Osteocyte (in vitro differentiated cells): ENCODE results near the gene ZNF654. TPM values are rescaled to one million over a fixed set of nuclear protein-coding genes. Genes with fewer than 3 reads are reported as not detected.

ENCODE experiments used
- DNase-seq: peaks from one replicate; pipeline ENCODE4 v3.0.0; 2021; ENCODE audit warnings: mixed read lengths; ENCODE audit not compliant: unreplicated experiment; ENCODE audit errors: extremely low spot score
- H3K27ac Mint-ChIP-seq: one replicate; pipeline ENCODE4 v1.8.0; 2021; ENCODE audit warnings: mild to moderate bottlenecking, mixed read lengths; ENCODE audit not compliant: unreplicated experiment
- H3K27me3 Mint-ChIP-seq: one replicate; pipeline ENCODE4 v1.8.0; 2021; ENCODE audit warnings: mixed read lengths; ENCODE audit not compliant: unreplicated experiment
- H3K36me3 Mint-ChIP-seq: one replicate; pipeline ENCODE4 v1.8.0; 2021; ENCODE audit warnings: mixed read lengths; ENCODE audit not compliant: unreplicated experiment
- H3K4me1 Mint-ChIP-seq: one replicate; pipeline ENCODE4 v1.8.0; 2021; ENCODE audit warnings: mixed read lengths; ENCODE audit not compliant: unreplicated experiment
- H3K4me3 Mint-ChIP-seq: one replicate; pipeline ENCODE4 v1.8.0; 2021; ENCODE audit warnings: mild to moderate bottlenecking, moderate library complexity, mixed read lengths; ENCODE audit not compliant: unreplicated experiment
- H3K9me3 Mint-ChIP-seq: one replicate; pipeline ENCODE4 v1.8.0; 2021; ENCODE audit warnings: mixed read lengths; ENCODE audit not compliant: unreplicated experiment
- CTCF ChIP-seq: fragments of 200-600 bp; sonication (generic); IDR thresholded peaks from 2 replicates; pipeline ENCODE4 v1.5.0; 2021; ENCODE audit warnings: antibody characterized with exemption, mild to moderate bottlenecking, moderate library complexity
- total RNA-seq: library from RNA; stranded (reverse); gene quantifications from 2 replicates; pipeline ENCODE4 v1.2.1, GENCODE V29; 2021

The ZNF654 gene
- total RNA-seq, 1 donor from 2014 or later, result 10.7 TPM

- H3K27ac Mint-ChIP-seq, result no peak overlapping the region
- no peaks in the 10 kb centered on the region for H3K9me3 Mint-ChIP-seq
- DNase-seq, result no peak
- TF ChIP-seq CTCF, result no peak
- H3K27me3 Mint-ChIP-seq, result peaks cover 4% of the 10 kb centered on the region
- H3K4me3 Mint-ChIP-seq, result no peak overlapping the region
- no peaks in the 10 kb centered on the region for H3K36me3 Mint-ChIP-seq
- no peaks in the 10 kb centered on the region for H3K4me1 Mint-ChIP-seq
Measured at GRCh38 chr3:88040529-88040928, 18.5 kb upstream of the ZNF654 start.

GRCh38 chr3:88041005-88041404 is 18.1 kb upstream of the ZNF654 start:
- Mint-ChIP-seq H3K9me3 (no peaks in the 10 kb centered on the region), H3K4me1 (no peaks in the 10 kb centered on the region), H3K27me3 (peaks cover 4% of the 10 kb centered on the region), H3K27ac (no peak overlapping the region), H3K4me3 (no peak overlapping the region), H3K36me3 (no peaks in the 10 kb centered on the region)
- no peak for DNase-seq
- TF ChIP-seq CTCF, result no peak

- no peak overlapping the region for H3K4me3 Mint-ChIP-seq
- H3K4me1 Mint-ChIP-seq, result no peaks in the 10 kb centered on the region
- peaks cover 4% of the 10 kb centered on the region for H3K27me3 Mint-ChIP-seq
- H3K27ac Mint-ChIP-seq, result no peak overlapping the region
- no peaks in the 10 kb centered on the region for H3K36me3 Mint-ChIP-seq
- no peaks in the 10 kb centered on the region for H3K9me3 Mint-ChIP-seq
- no peak for DNase-seq
- no peak for TF ChIP-seq CTCF
Measured at GRCh38 chr3:88044411-88044810, 14.6 kb upstream of the ZNF654 start.

GRCh38 chr3:88046766-88047165 is 12.3 kb upstream of the ZNF654 start:
- Mint-ChIP-seq H3K4me1 (no peaks in the 10 kb centered on the region), H3K4me3 (no peak overlapping the region), H3K9me3 (no peaks in the 10 kb centered on the region), H3K36me3 (no peaks in the 10 kb centered on the region), H3K27me3 (peaks cover 4% of the 10 kb centered on the region), H3K27ac (no peak overlapping the region)
- DNase-seq, result no peak
- no peak for TF ChIP-seq CTCF

GRCh38 chr3:88057630-88058305 is 1.3 kb upstream of the ZNF654 start:
- peaks cover 33% of the 10 kb centered on the region for H3K4me1 Mint-ChIP-seq
- peaks cover 20% of the 10 kb centered on the region for H3K36me3 Mint-ChIP-seq
- H3K9me3 Mint-ChIP-seq, result no peaks in the 10 kb centered on the region
- no peaks in the 10 kb centered on the region for H3K27me3 Mint-ChIP-seq
- no peak for DNase-seq
- TF ChIP-seq CTCF, result peak; percentile 39
- peak overlapping the region; percentile 97 for H3K4me3 Mint-ChIP-seq
- H3K27ac Mint-ChIP-seq, result peak overlapping the region; percentile 97
